A673 (cell line): Measurements from ENCODE around the gene GSDMA. TPM values are rescaled to one million over a fixed set of nuclear protein-coding genes. Genes with fewer than 3 reads are reported as not detected.

Source experiments
- BruUV-seq: library from RNA; stranded (reverse); fragments of 400-500 nt; replicated peaks from 2 replicates; lab custom pipeline; 2021; lab: Mats Ljungman, UMichigan
- CTCF ChIA-PET: fragments of 300-600 bp; sonication (Branson Sonifier 250); formaldehyde crosslinking; loops from one replicate; lab custom pipeline; 2022; ENCODE audit warnings: antibody characterized with exemption; lab: Charles Lee
- POLR2A ChIA-PET: fragments of 300-600 bp; sonication (Branson Sonifier 250); formaldehyde crosslinking; loops from one replicate; lab custom pipeline; 2022; ENCODE audit warnings: antibody characterized with exemption; ENCODE audit not compliant: low non-redundant PET; lab: Charles Lee
- DNase-seq: peaks from one replicate; pipeline ENCODE4 v3.0.0-alpha.2; 2015; ENCODE audit warnings: low spot score
- H3K27ac ChIP-seq: fragments of 200-600 bp; sonication (generic); 2 replicates; pipeline ENCODE4 v1.5.1; 2016; ENCODE audit warnings: mixed run types, low read depth, mild to moderate bottlenecking, mixed read lengths, antibody characterized with exemption, low read length; ENCODE audit not compliant: poor library complexity, severe bottlenecking
- H3K27me3 ChIP-seq: fragments of 200-600 bp; sonication (generic); replicated peaks from 2 replicates; pipeline ENCODE4 v1.6.1; 2017; ENCODE audit warnings: mixed run types, low read depth, mild to moderate bottlenecking, mixed read lengths, antibody characterized with exemption, low read length; ENCODE audit not compliant: insufficient read depth, poor library complexity
- H3K36me3 ChIP-seq: fragments of 200-600 bp; sonication (generic); 2 replicates; pipeline ENCODE4 v1.6.1; 2016; ENCODE audit warnings: mixed run types, mild to moderate bottlenecking, mixed read lengths, antibody characterized with exemption, low read length; ENCODE audit not compliant: insufficient read depth, poor library complexity, severe bottlenecking
- H3K4me1 ChIP-seq: fragments of 200-600 bp; sonication (generic); 2 replicates; pipeline ENCODE4 v1.6.1; 2017; ENCODE audit warnings: mixed run types, mild to moderate bottlenecking, mixed read lengths, antibody characterized with exemption, low read length; ENCODE audit not compliant: insufficient read depth, poor library complexity, severe bottlenecking
- H3K4me3 ChIP-seq: fragments of 200-600 bp; sonication (generic); 2 replicates; pipeline ENCODE4 v1.5.1; 2016; ENCODE audit warnings: low read depth, mixed run types, mild to moderate bottlenecking, mixed read lengths, low read length; ENCODE audit not compliant: poor library complexity, severe bottlenecking
- H3K9me3 ChIP-seq: fragments of 200-600 bp; sonication (generic); 2 replicates; pipeline ENCODE4 v1.6.1; 2016; ENCODE audit warnings: mixed run types, low read depth, mild to moderate bottlenecking, mixed read lengths, antibody characterized with exemption, low read length; ENCODE audit not compliant: poor library complexity, severe bottlenecking
- EZH2 ChIP-seq: fragments of 200-600 bp; sonication (generic); IDR thresholded peaks from 2 replicates; pipeline ENCODE4 v1.6.1; 2017; ENCODE audit warnings: borderline replicate concordance, low read depth, mild to moderate bottlenecking, mixed read lengths, antibody characterized with exemption, low read length; ENCODE audit not compliant: poor library complexity, severe bottlenecking
- intact Hi-C: fragments of 100-400 bp; cut with micrococcal nuclease; formaldehyde crosslinking; loops from one replicate; pipeline ENCODE4 v1.10.0; 2022; ENCODE audit not compliant: unreplicated experiment
- total RNA-seq: library from RNA; stranded (reverse); gene quantifications from 2 replicates; pipeline ENCODE4 v1.2.3, GENCODE V29; 2021
- TF ChIP-seq, protein P1 (sequence below): fragments of 300-800, 200-600 bp; sonication (generic); conservative IDR thresholded peaks from 2 replicates; pipeline ENCODE4 v1.5.1; 2017; ENCODE audit warnings: low read depth, mild to moderate bottlenecking, antibody characterized with exemption, low read length, moderate library complexity, mixed read lengths

Gene GSDMA
- total RNA-seq, 1 experiment from 2014 or later = not detected

DNA sequence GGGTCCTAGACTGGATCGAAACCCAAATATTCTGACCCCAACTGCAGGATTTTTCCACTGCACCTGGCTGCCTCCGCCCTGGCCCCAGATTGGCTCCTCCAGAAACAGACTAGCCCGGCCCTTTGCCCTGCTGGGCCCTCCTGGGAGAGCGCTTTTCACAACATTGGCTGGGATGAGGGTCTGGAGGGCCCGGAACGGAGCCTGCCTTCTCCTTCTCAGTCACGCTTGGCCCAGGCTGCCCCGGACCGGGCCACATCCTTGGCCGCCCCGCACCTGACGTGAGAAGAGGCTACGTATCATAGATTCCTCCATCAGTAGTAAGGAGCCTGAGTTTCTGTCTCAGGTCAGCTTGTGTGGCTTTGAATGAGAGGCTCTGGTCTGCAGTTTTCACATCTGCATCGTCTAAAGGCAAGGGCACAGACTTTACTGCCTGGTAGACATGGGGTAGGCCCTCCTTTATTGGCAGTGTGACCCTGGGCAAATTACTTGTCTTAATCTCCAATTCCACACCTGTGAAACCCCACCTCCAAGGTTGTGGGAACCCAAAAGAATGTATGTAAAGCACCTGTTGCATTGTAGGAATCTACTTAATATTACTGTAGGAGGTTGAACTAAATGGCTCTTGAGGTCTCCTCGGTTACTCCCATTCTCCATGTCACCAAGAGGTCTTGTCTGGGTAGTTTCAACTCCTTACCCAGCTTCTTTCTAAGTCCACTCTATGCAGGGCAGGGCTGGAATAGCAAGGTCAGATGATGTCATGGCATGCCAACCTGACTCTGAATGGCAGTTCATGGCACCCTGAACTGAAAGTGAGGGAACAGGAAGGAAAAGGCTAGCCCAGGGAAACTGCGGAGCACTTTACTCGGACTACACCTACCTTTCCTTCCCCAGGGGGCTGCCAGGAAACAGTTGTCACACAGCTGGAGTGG lies 34.6 kb upstream of the GSDMA start:
- no peaks in the 10 kb centered on the region for H3K9me3 ChIP-seq
- POLR2A ChIA-PET = no interaction called here
- intact Hi-C loops = no loop called here
- peak overlapping the region; percentile 49 for H3K27ac ChIP-seq
- CTCF ChIA-PET = no interaction called here
- TSS peak; percentile 87 for BruUV-seq
- TF ChIP-seq, protein P1, sequence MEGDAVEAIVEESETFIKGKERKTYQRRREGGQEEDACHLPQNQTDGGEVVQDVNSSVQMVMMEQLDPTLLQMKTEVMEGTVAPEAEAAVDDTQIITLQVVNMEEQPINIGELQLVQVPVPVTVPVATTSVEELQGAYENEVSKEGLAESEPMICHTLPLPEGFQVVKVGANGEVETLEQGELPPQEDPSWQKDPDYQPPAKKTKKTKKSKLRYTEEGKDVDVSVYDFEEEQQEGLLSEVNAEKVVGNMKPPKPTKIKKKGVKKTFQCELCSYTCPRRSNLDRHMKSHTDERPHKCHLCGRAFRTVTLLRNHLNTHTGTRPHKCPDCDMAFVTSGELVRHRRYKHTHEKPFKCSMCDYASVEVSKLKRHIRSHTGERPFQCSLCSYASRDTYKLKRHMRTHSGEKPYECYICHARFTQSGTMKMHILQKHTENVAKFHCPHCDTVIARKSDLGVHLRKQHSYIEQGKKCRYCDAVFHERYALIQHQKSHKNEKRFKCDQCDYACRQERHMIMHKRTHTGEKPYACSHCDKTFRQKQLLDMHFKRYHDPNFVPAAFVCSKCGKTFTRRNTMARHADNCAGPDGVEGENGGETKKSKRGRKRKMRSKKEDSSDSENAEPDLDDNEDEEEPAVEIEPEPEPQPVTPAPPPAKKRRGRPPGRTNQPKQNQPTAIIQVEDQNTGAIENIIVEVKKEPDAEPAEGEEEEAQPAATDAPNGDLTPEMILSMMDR = no peak
- TF ChIP-seq EZH2 = no peak
- DNase-seq = no peak
- peak overlapping the region; percentile 85 for H3K4me3 ChIP-seq
- H3K36me3 ChIP-seq = no peaks in the 10 kb centered on the region
- H3K4me1 ChIP-seq = no peaks in the 10 kb centered on the region
- H3K27me3 ChIP-seq = no peaks in the 10 kb centered on the region

DNA sequence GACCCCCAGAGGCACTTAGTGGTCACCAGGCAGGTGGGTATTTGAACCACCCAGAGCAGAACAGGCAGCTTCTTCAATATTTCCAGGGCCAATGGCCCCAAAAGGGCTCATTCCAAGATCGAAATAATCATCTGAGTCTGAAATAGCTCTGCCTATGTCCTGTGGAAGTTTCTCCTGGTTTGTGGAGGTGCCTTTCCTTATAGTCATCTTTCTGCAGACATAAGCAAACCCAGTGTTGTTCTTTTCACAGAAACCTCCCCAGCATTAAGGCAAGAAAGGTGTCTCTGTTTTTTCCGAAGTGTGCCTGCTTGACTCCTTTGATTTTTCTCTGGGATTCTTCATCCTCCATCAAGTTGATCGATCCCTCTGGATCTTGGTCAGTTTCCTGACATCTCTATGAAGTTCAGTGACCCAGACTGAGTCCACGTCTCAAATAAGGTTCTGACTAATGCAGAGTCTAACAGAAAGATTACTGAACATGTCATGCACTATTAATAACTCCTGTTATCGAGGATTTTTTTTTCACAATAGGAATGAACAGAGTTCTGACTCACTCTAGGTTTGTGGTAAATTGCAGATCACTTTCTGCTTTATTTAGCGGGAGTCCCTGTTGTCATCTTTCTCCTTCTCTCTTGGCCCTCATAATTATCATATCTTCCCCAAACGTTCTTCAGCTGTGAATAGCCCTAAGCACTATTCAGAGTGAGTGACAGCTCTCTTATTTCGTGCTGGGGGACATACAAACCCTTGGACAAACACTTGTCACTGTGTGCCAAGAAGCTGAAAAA lies 33.8 kb upstream of the GSDMA start:
- H3K27ac ChIP-seq = no peak overlapping the region

GRCh38 chr17:39929646-39930407 lies 33.0 kb upstream of the GSDMA start:
- Histone ChIP-seq H3K27me3 (no peaks in the 10 kb centered on the region), H3K27ac (no peak overlapping the region), H3K9me3 (no peaks in the 10 kb centered on the region), H3K36me3 (no peaks in the 10 kb centered on the region), H3K4me1 (no peaks in the 10 kb centered on the region), H3K4me3 (no peak overlapping the region)
- no TSS peak for BruUV-seq
- ChIA-PET POLR2A (no interaction called here), CTCF (no interaction called here)
- intact Hi-C loops = no loop called here
- TF ChIP-seq, protein P1 = no peak
- no peak for TF ChIP-seq EZH2
- no peak for DNase-seq

More for the DNA sequence above, 33.8 kb upstream of the GSDMA start:
- no TSS peak for BruUV-seq
- Histone ChIP-seq H3K27me3 (no peaks in the 10 kb centered on the region), H3K4me1 (no peaks in the 10 kb centered on the region), H3K36me3 (no peaks in the 10 kb centered on the region), H3K9me3 (no peaks in the 10 kb centered on the region), H3K4me3 (no peak overlapping the region)
- CTCF ChIA-PET = no interaction called here
- intact Hi-C loops = no loop called here
- TF ChIP-seq, protein P1 = no peak
- TF ChIP-seq EZH2 = no peak
- no peak for DNase-seq
- POLR2A ChIA-PET = no interaction called here
